Measurements from ENCODE around the gene IPO4.
"Not testable (repeated sequence)": the region's sequence is repeated elsewhere in the genome, so short reads cannot be mapped to it uniquely, and the experiment has no call there.

DNA sequence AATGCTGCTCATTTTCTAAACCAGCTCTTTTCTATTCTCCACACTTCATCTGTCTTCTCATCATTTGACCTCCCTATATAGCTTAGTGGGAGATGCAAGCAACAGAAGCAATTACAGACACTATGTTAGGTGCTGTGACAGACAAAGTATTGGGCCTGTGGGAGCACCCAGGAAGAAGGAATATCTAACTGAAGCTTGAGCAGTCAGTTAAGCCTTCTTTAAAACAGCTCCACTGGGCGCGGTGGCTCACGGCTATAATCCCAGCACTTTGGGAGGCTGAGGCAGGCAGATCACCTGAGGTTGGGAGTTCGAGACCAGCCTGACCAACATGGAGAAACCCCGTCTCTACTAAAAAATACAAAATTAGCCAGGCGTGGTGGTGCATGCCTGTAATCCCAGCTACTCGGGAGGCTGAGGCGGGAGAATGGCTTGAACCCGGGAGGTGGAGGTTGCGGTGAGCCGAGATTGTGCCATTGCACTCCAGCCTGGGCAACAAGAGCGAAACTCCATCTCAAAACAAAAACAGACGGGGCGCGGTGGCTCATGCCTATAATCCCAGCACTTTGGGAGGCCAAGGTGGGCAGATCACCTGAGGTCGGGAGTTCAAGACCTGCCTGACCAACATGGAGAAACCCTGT, 14.8 kb upstream of the IPO4 start:
- TF ChIP-seq, protein P1, sequence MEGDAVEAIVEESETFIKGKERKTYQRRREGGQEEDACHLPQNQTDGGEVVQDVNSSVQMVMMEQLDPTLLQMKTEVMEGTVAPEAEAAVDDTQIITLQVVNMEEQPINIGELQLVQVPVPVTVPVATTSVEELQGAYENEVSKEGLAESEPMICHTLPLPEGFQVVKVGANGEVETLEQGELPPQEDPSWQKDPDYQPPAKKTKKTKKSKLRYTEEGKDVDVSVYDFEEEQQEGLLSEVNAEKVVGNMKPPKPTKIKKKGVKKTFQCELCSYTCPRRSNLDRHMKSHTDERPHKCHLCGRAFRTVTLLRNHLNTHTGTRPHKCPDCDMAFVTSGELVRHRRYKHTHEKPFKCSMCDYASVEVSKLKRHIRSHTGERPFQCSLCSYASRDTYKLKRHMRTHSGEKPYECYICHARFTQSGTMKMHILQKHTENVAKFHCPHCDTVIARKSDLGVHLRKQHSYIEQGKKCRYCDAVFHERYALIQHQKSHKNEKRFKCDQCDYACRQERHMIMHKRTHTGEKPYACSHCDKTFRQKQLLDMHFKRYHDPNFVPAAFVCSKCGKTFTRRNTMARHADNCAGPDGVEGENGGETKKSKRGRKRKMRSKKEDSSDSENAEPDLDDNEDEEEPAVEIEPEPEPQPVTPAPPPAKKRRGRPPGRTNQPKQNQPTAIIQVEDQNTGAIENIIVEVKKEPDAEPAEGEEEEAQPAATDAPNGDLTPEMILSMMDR (IDR thresholded peaks at IDR 0.05), result not testable (repeated sequence)
- not testable (repeated sequence) for TF ChIP-seq POLR2A (IDR thresholded peaks at IDR 0.05)
